AG09319 (cell line): Measurements from ENCODE around the gene RASAL2.

Source experiments
- DNase-seq: peaks from one replicate; pipeline ENCODE4 v3.0.0-alpha.2; 2010; ENCODE audit warnings: low read depth; ENCODE audit errors: extremely low read depth
- TF ChIP-seq, protein P1 (sequence below): IDR thresholded peaks from 2 replicates; pipeline ENCODE4 v1.5.1; 2011; ENCODE audit warnings: low read depth, mild to moderate bottlenecking, inconsistent platforms, low read length, moderate library complexity

Gene RASAL2

DNA sequence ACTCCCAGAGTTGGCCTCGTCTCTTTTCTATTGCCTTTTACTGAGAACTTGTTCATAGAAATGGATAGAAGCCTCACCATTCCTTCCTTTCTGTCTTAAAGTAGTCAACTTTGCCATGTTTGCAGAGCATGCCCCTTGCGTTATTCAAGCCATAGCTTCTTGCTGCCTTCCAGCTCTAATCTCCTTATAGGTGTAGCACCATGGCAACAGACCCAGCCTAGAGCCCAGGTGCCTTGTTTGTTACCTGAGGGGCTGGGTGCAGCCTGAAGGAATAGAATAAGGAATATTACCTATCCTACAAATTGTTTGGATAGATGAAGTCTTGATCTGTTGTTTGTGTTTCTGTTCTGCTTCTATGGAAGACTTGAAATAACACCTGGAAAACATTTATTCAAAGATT is 343.0 kb downstream of the RASAL2 start:
- no peak for DNase-seq
- TF ChIP-seq, protein P1, sequence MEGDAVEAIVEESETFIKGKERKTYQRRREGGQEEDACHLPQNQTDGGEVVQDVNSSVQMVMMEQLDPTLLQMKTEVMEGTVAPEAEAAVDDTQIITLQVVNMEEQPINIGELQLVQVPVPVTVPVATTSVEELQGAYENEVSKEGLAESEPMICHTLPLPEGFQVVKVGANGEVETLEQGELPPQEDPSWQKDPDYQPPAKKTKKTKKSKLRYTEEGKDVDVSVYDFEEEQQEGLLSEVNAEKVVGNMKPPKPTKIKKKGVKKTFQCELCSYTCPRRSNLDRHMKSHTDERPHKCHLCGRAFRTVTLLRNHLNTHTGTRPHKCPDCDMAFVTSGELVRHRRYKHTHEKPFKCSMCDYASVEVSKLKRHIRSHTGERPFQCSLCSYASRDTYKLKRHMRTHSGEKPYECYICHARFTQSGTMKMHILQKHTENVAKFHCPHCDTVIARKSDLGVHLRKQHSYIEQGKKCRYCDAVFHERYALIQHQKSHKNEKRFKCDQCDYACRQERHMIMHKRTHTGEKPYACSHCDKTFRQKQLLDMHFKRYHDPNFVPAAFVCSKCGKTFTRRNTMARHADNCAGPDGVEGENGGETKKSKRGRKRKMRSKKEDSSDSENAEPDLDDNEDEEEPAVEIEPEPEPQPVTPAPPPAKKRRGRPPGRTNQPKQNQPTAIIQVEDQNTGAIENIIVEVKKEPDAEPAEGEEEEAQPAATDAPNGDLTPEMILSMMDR: no peak

DNA sequence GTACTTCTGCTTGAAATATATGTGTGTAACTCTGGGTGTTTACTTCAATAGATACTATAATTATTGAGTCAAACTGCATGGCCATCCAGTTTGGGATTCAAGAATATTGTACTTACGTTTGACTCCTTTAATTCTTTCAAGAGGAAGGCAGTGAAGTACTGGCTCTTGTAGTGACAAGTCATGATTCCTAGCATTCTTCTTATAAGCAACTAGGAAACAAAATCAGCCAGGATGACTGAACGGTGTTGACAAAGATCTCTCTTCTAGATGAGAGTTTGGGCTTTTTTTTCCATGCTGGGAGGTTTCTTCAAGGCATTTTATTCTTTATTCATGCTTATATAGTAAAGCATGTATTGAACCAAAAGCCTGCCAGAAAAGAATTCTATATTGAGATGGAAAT is 344.5 kb downstream of the RASAL2 start:
- TF ChIP-seq, protein P1: no peak

DNA sequence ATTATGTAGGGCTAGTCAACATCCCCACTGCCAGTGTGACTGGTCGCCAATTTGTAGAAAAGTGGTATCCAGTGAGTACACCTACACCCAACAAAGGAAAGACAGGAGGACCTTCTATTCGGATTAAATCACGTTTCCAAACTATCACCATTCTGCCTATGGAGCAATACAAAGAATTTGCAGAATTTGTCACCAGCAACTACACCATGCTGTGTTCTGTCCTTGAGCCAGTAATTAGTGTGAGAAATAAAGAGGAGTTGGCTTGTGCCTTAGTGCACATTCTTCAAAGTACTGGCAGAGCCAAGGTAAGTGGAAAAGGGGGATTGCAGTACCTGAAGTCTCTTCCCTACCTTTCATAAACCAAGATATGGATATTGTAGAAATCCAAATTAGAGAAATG is 349.0 kb downstream of the RASAL2 start:
- DNase-seq: no peak
- TF ChIP-seq, protein P1: no peak

More for the DNA sequence above, 344.5 kb downstream of the RASAL2 start:
- DNase-seq: no peak

DNA sequence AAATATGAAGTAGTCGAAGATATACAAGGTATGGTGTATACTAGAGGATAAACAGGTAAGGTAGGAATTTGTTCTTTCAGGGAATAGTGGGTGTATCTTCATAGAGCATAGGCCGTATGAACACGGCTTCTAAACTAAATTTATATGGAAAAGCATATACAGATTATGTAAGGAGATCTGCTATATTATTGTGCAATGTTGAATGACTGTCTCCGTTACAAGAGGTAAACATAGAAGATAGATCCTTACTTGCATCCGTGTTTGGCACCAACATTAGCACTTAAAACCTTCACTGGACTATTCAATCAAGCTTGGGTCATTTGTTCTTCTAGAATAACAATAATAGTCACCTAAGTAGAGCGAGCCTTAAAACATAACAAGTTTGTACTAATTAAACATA is 357.0 kb downstream of the RASAL2 start:
- no peak for DNase-seq

DNA sequence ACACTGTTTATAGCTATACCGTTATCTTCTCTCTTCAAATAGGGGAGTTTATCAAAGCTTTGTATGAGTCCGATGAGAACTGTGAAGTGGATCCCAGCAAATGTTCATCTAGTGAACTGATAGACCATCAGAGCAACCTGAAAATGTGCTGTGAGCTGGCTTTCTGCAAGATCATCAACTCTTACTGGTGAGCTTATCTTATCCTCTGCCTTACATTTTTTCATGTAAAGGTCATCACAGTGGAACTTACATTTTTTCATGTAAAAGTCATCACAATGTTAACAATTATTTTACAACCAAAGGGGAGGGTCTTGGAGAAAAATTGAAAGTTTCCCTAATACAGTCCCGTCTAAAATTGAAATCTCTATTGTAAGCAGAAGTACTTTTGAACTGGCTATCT is 357.6 kb downstream of the RASAL2 start:
- TF ChIP-seq, protein P1: no peak
- DNase-seq: no peak

More for the DNA sequence above, 357.0 kb downstream of the RASAL2 start:
- TF ChIP-seq, protein P1: no peak

DNA sequence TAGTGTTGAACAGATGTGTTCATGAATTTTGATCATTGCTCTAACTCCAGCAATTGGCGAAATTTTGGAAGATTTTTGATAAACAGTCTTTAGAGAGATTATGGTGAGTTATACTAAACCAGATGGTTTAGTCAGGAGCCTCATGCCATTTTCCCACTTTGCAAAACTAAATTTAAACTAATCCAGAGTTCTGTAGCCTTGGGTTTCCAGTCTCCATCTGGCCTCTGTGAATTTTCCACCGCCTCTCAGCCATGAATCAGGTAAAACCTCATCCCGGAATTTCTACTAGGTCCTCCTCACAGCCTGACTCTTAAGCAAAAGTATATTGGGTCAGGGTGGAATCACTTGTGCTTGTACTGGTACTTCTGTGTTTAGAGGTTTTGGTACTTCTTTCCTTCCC is 358.1 kb downstream of the RASAL2 start:
- DNase-seq: no peak
- TF ChIP-seq, protein P1: no peak

DNA sequence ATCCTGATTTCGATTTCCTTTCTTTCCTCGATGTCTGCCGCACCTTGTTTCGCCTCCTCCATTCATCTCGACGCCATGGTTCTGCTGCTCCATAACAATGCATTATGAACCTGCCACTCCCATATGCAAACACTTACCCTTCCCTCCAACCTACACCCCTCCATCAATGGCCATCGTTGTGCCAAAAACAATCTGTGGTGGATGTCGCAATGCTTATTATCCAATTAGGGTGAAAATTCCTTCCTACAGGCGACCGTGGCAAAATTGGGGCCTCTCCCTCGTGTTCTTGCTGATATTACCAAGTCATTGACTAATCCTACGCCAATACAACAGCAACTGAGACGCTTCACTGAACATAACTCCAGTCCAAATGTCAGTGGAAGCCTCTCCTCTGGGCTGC is 362.6 kb downstream of the RASAL2 start:
- TF ChIP-seq, protein P1: no peak
- peak; percentile 16 for DNase-seq
